Measurements from ENCODE around the gene CTNNBL1. TPM values are rescaled to one million over a fixed set of nuclear protein-coding genes. Genes with fewer than 3 reads are reported as not detected.

Gene CTNNBL1
- total RNA-seq, 1 experiment from 2014 or later, result 71.2 TPM

DNA sequence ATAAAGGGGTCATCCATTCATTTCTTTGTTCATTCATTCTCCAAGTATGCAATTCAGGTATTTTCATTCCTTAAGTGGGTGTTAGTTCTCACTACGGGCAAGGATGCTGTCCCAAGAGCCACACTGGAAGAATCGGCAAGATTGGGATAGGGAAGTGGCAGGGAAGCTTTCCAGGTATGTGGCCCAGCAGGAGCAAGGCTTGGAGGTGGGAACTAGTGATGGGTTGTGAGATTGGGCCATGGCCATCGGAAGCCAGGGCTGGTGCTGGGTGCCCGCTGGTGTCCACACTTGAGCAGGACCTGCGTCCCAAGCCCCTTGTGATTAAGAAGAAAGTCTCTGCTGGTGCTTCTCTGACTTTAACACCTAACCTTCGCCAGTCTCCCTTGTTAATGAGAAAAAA, 224.2 kb downstream of the CTNNBL1 start:
- DNase-seq (ENCODE audit: low read depth, low spot score), result no peak
- ChIA-PET POLR2A (no interaction called here), CTCF (no interaction called here)
- Histone ChIP-seq H3K9me3 (ENCODE audit: control insufficient read depth, insufficient read depth, low read depth, low read length) (no peaks in the 10 kb centered on the region), H3K36me3 (ENCODE audit: control insufficient read depth, insufficient read depth, low read length) (no peaks in the 10 kb centered on the region), H3K27ac (ENCODE audit: low read length) (no peak overlapping the region), H3K4me3 (ENCODE audit: low read depth in 2 of 2, low read length in 2 of 2) (no peak overlapping the region), H3K27me3 (ENCODE audit: control insufficient read depth, insufficient read depth, low read length) (no peaks in the 10 kb centered on the region), H3K4me1 (ENCODE audit: control insufficient read depth, insufficient read depth, low read length) (peaks cover 18% of the 10 kb centered on the region)
- TF ChIP-seq, protein P1, sequence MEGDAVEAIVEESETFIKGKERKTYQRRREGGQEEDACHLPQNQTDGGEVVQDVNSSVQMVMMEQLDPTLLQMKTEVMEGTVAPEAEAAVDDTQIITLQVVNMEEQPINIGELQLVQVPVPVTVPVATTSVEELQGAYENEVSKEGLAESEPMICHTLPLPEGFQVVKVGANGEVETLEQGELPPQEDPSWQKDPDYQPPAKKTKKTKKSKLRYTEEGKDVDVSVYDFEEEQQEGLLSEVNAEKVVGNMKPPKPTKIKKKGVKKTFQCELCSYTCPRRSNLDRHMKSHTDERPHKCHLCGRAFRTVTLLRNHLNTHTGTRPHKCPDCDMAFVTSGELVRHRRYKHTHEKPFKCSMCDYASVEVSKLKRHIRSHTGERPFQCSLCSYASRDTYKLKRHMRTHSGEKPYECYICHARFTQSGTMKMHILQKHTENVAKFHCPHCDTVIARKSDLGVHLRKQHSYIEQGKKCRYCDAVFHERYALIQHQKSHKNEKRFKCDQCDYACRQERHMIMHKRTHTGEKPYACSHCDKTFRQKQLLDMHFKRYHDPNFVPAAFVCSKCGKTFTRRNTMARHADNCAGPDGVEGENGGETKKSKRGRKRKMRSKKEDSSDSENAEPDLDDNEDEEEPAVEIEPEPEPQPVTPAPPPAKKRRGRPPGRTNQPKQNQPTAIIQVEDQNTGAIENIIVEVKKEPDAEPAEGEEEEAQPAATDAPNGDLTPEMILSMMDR (IDR thresholded peaks at IDR 0.05), result no peak
- TF ChIP-seq POLR2AphosphoS5 (IDR thresholded peaks at IDR 0.05; ENCODE audit: low read depth, low read length) (no peak), SIN3A (IDR thresholded peaks at IDR 0.05; ENCODE audit: borderline replicate concordance, insufficient read depth, low read depth, low read length) (no peak), TCF7L2 (IDR thresholded peaks at IDR 0.05; ENCODE audit: low read depth, low read length) (no peak)
- TF ChIP-seq, protein P2, sequence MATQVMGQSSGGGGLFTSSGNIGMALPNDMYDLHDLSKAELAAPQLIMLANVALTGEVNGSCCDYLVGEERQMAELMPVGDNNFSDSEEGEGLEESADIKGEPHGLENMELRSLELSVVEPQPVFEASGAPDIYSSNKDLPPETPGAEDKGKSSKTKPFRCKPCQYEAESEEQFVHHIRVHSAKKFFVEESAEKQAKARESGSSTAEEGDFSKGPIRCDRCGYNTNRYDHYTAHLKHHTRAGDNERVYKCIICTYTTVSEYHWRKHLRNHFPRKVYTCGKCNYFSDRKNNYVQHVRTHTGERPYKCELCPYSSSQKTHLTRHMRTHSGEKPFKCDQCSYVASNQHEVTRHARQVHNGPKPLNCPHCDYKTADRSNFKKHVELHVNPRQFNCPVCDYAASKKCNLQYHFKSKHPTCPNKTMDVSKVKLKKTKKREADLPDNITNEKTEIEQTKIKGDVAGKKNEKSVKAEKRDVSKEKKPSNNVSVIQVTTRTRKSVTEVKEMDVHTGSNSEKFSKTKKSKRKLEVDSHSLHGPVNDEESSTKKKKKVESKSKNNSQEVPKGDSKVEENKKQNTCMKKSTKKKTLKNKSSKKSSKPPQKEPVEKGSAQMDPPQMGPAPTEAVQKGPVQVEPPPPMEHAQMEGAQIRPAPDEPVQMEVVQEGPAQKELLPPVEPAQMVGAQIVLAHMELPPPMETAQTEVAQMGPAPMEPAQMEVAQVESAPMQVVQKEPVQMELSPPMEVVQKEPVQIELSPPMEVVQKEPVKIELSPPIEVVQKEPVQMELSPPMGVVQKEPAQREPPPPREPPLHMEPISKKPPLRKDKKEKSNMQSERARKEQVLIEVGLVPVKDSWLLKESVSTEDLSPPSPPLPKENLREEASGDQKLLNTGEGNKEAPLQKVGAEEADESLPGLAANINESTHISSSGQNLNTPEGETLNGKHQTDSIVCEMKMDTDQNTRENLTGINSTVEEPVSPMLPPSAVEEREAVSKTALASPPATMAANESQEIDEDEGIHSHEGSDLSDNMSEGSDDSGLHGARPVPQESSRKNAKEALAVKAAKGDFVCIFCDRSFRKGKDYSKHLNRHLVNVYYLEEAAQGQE (IDR thresholded peaks at IDR 0.05; ENCODE audit: insufficient read depth in 1 of 2, low read depth in 2 of 2, low read length in 1 of 2), result no peak
- in situ Hi-C loops (cut with HindIII; ENCODE audit: low pct_unique_long_range_greater_than_20kb, low sequenced_read_pairs), result no loop called here
- intact Hi-C loops (cut with micrococcal nuclease; ENCODE audit: unreplicated experiment), result loop anchor here (5.0 to 10.0 kb wide), 2 partner anchors 74 to 353 kb away; no protein-coding TSS in a partner anchor
- BruUV-seq (replicated peaks), result no TSS peak
- no peak for ATAC-seq

DNA sequence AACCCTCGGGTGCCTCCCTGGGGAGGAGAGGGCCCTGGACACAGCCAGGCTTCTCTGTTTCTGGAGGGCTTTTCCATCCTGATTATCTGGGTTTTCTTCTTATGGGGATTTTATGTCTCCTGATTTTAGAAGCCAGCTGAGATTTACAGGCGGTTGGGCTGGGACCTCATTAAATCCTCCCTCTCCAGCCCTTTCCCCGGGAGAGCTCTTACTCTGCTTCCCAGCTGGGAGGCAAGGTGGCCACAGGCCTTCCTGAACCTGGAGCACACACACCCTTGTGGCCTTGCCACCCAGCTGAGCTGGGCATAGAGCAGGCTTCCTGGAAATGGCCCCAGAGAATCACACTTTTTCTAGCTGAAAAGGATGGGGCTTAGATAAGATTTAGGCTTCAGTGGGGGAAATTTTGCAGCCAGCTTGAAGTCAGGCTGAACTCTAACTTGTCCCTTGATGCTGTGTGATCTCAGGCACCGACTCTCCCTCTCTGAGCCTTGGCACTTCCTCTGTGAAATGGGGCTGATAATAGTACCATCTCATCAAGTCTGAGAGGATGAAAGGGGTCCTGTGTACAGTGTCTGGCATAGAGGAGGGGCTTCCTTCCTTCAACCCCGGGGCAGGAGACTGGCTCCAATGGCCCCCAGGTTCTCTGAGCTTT, 225.7 kb downstream of the CTNNBL1 start:
- peaks cover 18% of the 10 kb centered on the region for H3K4me1 ChIP-seq (ENCODE audit: control insufficient read depth, insufficient read depth, low read length)
- ChIA-PET CTCF (no interaction called here), POLR2A (no interaction called here)
- no peaks in the 10 kb centered on the region for H3K27me3 ChIP-seq (ENCODE audit: control insufficient read depth, insufficient read depth, low read length)
- no peak overlapping the region for H3K27ac ChIP-seq (ENCODE audit: low read length)
- H3K36me3 ChIP-seq (ENCODE audit: control insufficient read depth, insufficient read depth, low read length), result no peaks in the 10 kb centered on the region
- BruUV-seq (replicated peaks), result no TSS peak
- no peak for ATAC-seq
- in situ Hi-C loops (cut with HindIII; ENCODE audit: low pct_unique_long_range_greater_than_20kb, low sequenced_read_pairs), result no loop called here
- intact Hi-C loops (cut with micrococcal nuclease; ENCODE audit: unreplicated experiment), result loop anchor here (5.0 to 10.0 kb wide), 2 partner anchors 73 to 355 kb away; no protein-coding TSS in a partner anchor
- no peak overlapping the region for H3K4me3 ChIP-seq (ENCODE audit: low read depth in 2 of 2, low read length in 2 of 2)
- TF ChIP-seq, protein P2 (IDR thresholded peaks at IDR 0.05; ENCODE audit: insufficient read depth in 1 of 2, low read depth in 2 of 2, low read length in 1 of 2), result no peak
- TF ChIP-seq, protein P1 (IDR thresholded peaks at IDR 0.05), result no peak
- TF ChIP-seq SIN3A (IDR thresholded peaks at IDR 0.05; ENCODE audit: borderline replicate concordance, insufficient read depth, low read depth, low read length) (no peak), POLR2AphosphoS5 (IDR thresholded peaks at IDR 0.05; ENCODE audit: low read depth, low read length) (no peak), TCF7L2 (IDR thresholded peaks at IDR 0.05; ENCODE audit: low read depth, low read length) (no peak)
- no peak for DNase-seq (ENCODE audit: low read depth, low spot score)
- H3K9me3 ChIP-seq (ENCODE audit: control insufficient read depth, insufficient read depth, low read depth, low read length), result no peaks in the 10 kb centered on the region

Measured in Panc1 (cell line).